ENCODE measurements around the gene SYTL1.
A peak's percentile ranks its signal among the peaks of the same experiment; 100 is the strongest.

The SYTL1 gene

GRCh38 chr1:27298632-27299384, 43.0 kb upstream of the SYTL1 start:
- DNase-seq, result peak; percentile 32
- no peak for TF ChIP-seq CTCF (IDR thresholded peaks at IDR 0.05; ENCODE audit: low read depth, low read length)
- Histone ChIP-seq H3K36me3 (no peaks in the 10 kb centered on the region), H3K4me1 (peaks cover 16% of the 10 kb centered on the region), H3K4me3 (ENCODE audit: low read depth, low read length) (no peak overlapping the region), H3K27me3 (no peaks in the 10 kb centered on the region), H3K9me3 (no peaks in the 10 kb centered on the region)

DNA sequence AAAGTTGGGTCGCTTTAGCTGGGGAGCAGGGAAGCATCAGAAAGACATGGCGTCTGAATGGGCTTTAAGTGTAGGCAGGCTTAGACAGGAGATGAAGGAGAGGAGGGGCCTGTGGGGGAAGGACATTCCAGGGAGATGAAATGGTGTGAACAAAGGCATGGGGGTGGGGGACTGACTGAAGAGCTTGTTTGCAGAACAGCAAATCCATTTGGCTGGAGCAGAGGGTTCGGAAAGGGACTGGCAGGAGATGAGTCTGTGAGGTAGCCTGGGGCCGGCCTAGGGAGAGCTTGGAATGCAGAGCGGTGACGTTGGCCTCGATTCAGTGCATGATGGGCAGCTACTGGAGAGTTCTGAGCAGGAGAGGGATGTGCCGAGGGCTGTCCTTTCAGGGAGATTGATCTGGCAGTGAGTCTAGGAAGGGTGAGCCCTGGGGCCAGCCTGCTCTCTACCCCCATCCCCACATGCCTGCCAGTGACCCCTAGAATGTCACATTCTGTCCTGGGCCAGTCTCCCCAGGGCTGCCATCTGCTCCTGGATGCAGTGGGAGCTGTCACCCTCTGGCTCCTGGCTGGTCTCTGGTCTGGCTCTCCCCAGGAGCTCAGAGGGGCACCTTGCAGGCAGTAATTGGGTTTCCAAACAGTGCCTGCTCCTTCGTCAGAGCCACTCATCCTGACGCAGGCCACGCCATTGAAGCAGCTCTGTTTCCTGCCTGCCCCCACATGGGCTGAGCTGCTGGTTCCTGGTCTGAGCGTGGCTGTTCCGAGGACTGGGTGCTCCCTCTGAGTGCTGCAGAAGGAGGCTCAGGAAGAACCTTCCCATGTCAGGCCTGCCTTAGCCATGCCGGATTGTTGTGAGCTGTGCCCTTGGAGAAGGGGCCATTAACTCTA, 42.2 kb upstream of the SYTL1 start:
- H3K36me3 ChIP-seq, result no peaks in the 10 kb centered on the region
- DNase-seq, result peak; percentile 53
- H3K27me3 ChIP-seq, result no peaks in the 10 kb centered on the region
- TF ChIP-seq CTCF (IDR thresholded peaks at IDR 0.05; ENCODE audit: low read depth, low read length), result no peak
- peaks cover 16% of the 10 kb centered on the region for H3K4me1 ChIP-seq
- H3K9me3 ChIP-seq, result no peaks in the 10 kb centered on the region
- H3K4me3 ChIP-seq (ENCODE audit: low read depth, low read length), result no peak overlapping the region

- no peaks in the 10 kb centered on the region for H3K9me3 ChIP-seq
- peak; percentile 80 for DNase-seq
- H3K4me3 ChIP-seq (ENCODE audit: low read depth, low read length), result no peak overlapping the region
- peaks cover 16% of the 10 kb centered on the region for H3K4me1 ChIP-seq
- no peaks in the 10 kb centered on the region for H3K36me3 ChIP-seq
- TF ChIP-seq CTCF (IDR thresholded peaks at IDR 0.05; ENCODE audit: low read depth, low read length), result peak; percentile 78
- H3K27me3 ChIP-seq, result no peaks in the 10 kb centered on the region
Measured at GRCh38 chr1:27300341-27301051, 41.3 kb upstream of the SYTL1 start.

DNA sequence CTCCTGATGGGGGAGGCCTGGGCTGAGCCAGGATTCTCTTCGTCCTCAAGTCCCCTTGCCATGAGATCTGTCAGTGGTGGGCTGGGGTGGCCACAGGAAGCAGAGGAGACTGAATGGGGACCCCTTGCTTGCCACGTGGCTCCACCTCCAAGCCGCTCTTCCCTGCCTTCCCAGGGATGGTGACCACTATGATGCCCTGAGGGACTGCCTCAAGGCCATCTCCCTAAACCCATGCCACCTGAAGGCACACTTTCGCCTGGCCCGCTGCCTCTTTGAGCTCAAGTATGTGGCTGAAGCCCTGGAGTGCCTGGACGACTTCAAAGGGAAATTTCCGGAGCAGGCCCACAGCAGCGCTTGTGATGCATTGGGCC, 40.8 kb upstream of the SYTL1 start:
- Histone ChIP-seq H3K27me3 (no peaks in the 10 kb centered on the region), H3K36me3 (no peaks in the 10 kb centered on the region), H3K9me3 (no peaks in the 10 kb centered on the region), H3K4me3 (ENCODE audit: low read depth, low read length) (no peak overlapping the region), H3K4me1 (peaks cover 16% of the 10 kb centered on the region)
- TF ChIP-seq CTCF (IDR thresholded peaks at IDR 0.05; ENCODE audit: low read depth, low read length), result no peak
- no peak for DNase-seq

DNA sequence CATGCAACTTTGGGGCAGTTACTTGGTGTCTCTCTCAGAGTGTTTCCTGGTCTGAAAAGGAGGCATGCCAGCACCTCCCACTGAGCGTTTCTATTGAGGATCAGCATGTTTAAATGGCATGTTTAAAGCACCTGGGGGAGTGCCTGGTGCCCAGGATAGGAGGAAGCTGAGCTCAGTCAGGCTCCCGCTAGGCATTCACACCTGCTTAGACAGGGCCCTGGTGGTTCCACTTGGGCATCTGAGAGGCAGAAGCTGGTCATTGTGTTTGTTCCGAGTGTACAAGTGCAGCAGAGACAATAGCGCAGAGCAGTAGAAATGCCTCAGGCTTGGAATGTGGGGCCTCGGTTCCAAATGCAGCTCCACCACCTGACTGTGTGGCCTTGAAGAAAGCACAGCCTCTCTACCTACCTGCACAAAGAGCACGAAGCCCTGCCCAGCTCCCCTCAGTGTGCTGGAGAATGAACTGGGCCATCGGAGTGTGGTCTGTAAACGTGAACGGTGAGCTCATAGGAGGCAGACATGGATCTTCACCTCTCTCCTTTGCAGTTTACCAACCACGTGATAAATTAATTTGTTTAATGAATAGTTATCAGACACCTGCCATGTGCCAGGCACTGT, 40.1 kb upstream of the SYTL1 start:
- no peaks in the 10 kb centered on the region for H3K9me3 ChIP-seq
- no peak overlapping the region for H3K4me3 ChIP-seq (ENCODE audit: low read depth, low read length)
- H3K36me3 ChIP-seq, result no peaks in the 10 kb centered on the region
- H3K27me3 ChIP-seq, result no peaks in the 10 kb centered on the region
- no peak for TF ChIP-seq CTCF (IDR thresholded peaks at IDR 0.05; ENCODE audit: low read depth, low read length)
- peaks cover 16% of the 10 kb centered on the region for H3K4me1 ChIP-seq
- DNase-seq, result no peak
